Activated T-cell treated with anti-CD3 and anti-CD28 coated beads, Interleukin-2, amount 50 U/mL, for 1 hour (primary cell): ENCODE results near the gene UGDH.

Source experiments
- DNase-seq: peaks from one replicate; pipeline ENCODE4 v3.0.0-alpha.2; 2020

UGDH gene

GRCh38 chr4:39450618-39451017 lies 76.6 kb downstream of the UGDH start:
- DNase-seq = no peak
